ENCODE measurements around the gene PPFIA3.
"Not testable (repeated sequence)": the region's sequence is repeated elsewhere in the genome, so short reads cannot be mapped to it uniquely, and the experiment has no call there.

The PPFIA3 gene

GRCh38 chr19:49160450-49161189, 41.3 kb downstream of the PPFIA3 start:
- no peak overlapping the region for H3K4me3 ChIP-seq (ENCODE audit: low read length)
- DNase-seq (ENCODE audit: low read depth, low spot score), result no peak

GRCh38 chr19:49161987-49162386, 42.6 kb downstream of the PPFIA3 start:
- no peak overlapping the region for H3K4me3 ChIP-seq (ENCODE audit: low read length)
- no peak for DNase-seq (ENCODE audit: low read depth, low spot score)

- H3K4me3 ChIP-seq (ENCODE audit: low read length), result no peak overlapping the region
Observed at GRCh38 chr19:49165111-49165750, 45.9 kb downstream of the PPFIA3 start.

GRCh38 chr19:49165865-49166301, 46.5 kb downstream of the PPFIA3 start:
- no peak for DNase-seq (ENCODE audit: low read depth, low spot score)
- no peak overlapping the region for H3K4me3 ChIP-seq (ENCODE audit: low read length)

More at GRCh38 chr19:49165111-49165750, 45.9 kb downstream of the PPFIA3 start:
- no peak for DNase-seq (ENCODE audit: low read depth, low spot score)

GRCh38 chr19:49167857-49168409, 48.6 kb downstream of the PPFIA3 start:
- no peak overlapping the region for H3K4me3 ChIP-seq (ENCODE audit: low read length)
- no peak for DNase-seq (ENCODE audit: low read depth, low spot score)

- no peak overlapping the region for H3K4me3 ChIP-seq (ENCODE audit: low read length)
- DNase-seq (ENCODE audit: low read depth, low spot score), result no peak
Observed at GRCh38 chr19:49168421-49168820, 49.1 kb downstream of the PPFIA3 start.

GRCh38 chr19:49173198-49173597, 53.9 kb downstream of the PPFIA3 start:
- no peak for DNase-seq (ENCODE audit: low read depth, low spot score)
- no peak overlapping the region for H3K4me3 ChIP-seq (ENCODE audit: low read length)

GRCh38 chr19:49180659-49181058, 61.3 kb downstream of the PPFIA3 start:
- DNase-seq (ENCODE audit: low read depth, low spot score), result no peak
- no peak overlapping the region for H3K4me3 ChIP-seq (ENCODE audit: low read length)

- H3K4me3 ChIP-seq (ENCODE audit: low read length); DNase-seq (ENCODE audit: low read depth, low spot score): not testable (repeated sequence)
Observed at GRCh38 chr19:49182010-49182847, 62.9 kb downstream of the PPFIA3 start.

GRCh38 chr19:49182848-49183375, 63.6 kb downstream of the PPFIA3 start:
- DNase-seq (ENCODE audit: low read depth, low spot score), result no peak
- H3K4me3 ChIP-seq (ENCODE audit: low read length), result no peak overlapping the region

GRCh38 chr19:49186108-49186507, 66.8 kb downstream of the PPFIA3 start:
- no peak overlapping the region for H3K4me3 ChIP-seq (ENCODE audit: low read length)
- DNase-seq (ENCODE audit: low read depth, low spot score), result no peak

GRCh38 chr19:49188626-49189200, 69.4 kb downstream of the PPFIA3 start:
- no peak for DNase-seq (ENCODE audit: low read depth, low spot score)
- H3K4me3 ChIP-seq (ENCODE audit: low read length), result no peak overlapping the region

GRCh38 chr19:49189259-49189658, 69.9 kb downstream of the PPFIA3 start:
- no peak overlapping the region for H3K4me3 ChIP-seq (ENCODE audit: low read length)
- no peak for DNase-seq (ENCODE audit: low read depth, low spot score)

GRCh38 chr19:49190781-49191180, 71.4 kb downstream of the PPFIA3 start:
- DNase-seq (ENCODE audit: low read depth, low spot score), result no peak
- H3K4me3 ChIP-seq (ENCODE audit: low read length), result no peak overlapping the region

- DNase-seq (ENCODE audit: low read depth, low spot score), result no peak
- no peak overlapping the region for H3K4me3 ChIP-seq (ENCODE audit: low read length)
Observed at GRCh38 chr19:49193822-49194394, 74.6 kb downstream of the PPFIA3 start.

- H3K4me3 ChIP-seq (ENCODE audit: low read length), result no peak overlapping the region
- no peak for DNase-seq (ENCODE audit: low read depth, low spot score)
Observed at GRCh38 chr19:49194408-49194807, 75.1 kb downstream of the PPFIA3 start.

GRCh38 chr19:49196527-49197240, 77.3 kb downstream of the PPFIA3 start:
- no peak overlapping the region for H3K4me3 ChIP-seq (ENCODE audit: low read length)
- DNase-seq (ENCODE audit: low read depth, low spot score), result no peak

GRCh38 chr19:49200238-49200862, 81.0 kb downstream of the PPFIA3 start:
- DNase-seq (ENCODE audit: low read depth, low spot score), result no peak
- H3K4me3 ChIP-seq (ENCODE audit: low read length), result no peak overlapping the region
